Prostate gland (tissue), 2 donors: ENCODE data around the gene OST4.

ENCODE experiments used
- CTCF ChIP-seq, 4 experiments: fragments of 200-600 bp in 2 of 4; fragments of 450-650 bp in 2 of 4; sonication (generic) in 2 of 4; IDR thresholded peaks; 1 replicate in 3 of 4; 2 replicates in 1 of 4; pipeline ENCODE4 v1.5.1; 2016 to 2019; ENCODE audit warnings: antibody characterized with exemption in 4 of 4, mild to moderate bottlenecking in 2 of 4, moderate library complexity in 2 of 4
- POLR2A ChIP-seq: fragments of 450-650 bp; IDR thresholded peaks from one replicate; pipeline ENCODE4 v1.6.1; 2016; ENCODE audit warnings: antibody characterized with exemption, mild to moderate bottlenecking
- POLR2AphosphoS5 ChIP-seq: sonication (generic); formaldehyde crosslinking; IDR thresholded peaks from one replicate; pipeline ENCODE4 v1.6.1; 2017; ENCODE audit warnings: antibody characterized with exemption

- TF ChIP-seq POLR2A: no peak
- TF ChIP-seq CTCF (IDR thresholded peaks at IDR 0.05): no peak
- TF ChIP-seq POLR2AphosphoS5: no peak
Observed at GRCh38 chr2:27096748-27097297, 25.4 kb upstream of the OST4 start.
